ENCODE results near the gene SULT1B1. TPM values are rescaled to one million over a fixed set of nuclear protein-coding genes. Genes with fewer than 3 reads are reported as not detected.

The SULT1B1 gene
- total RNA-seq, 1 donor from 2014 or later: not detected

- no peaks in the 10 kb centered on the region for H3K4me1 Mint-ChIP-seq (ENCODE audit: unreplicated experiment)
- H3K36me3 Mint-ChIP-seq (ENCODE audit: low read depth, unreplicated experiment): no peaks in the 10 kb centered on the region
- TF ChIP-seq CTCF (IDR thresholded peaks at IDR 0.05; ENCODE audit: unreplicated experiment): no peak
- H3K27ac Mint-ChIP-seq (ENCODE audit: unreplicated experiment): no peak overlapping the region
- H3K4me3 Mint-ChIP-seq (ENCODE audit: unreplicated experiment): no peak overlapping the region
- no peak for DNase-seq (ENCODE audit: low spot score)
- H3K27me3 Mint-ChIP-seq (ENCODE audit: unreplicated experiment): no peaks in the 10 kb centered on the region
- no peaks in the 10 kb centered on the region for H3K9me3 Mint-ChIP-seq (ENCODE audit: unreplicated experiment)
Measured at GRCh38 chr4:69786547-69786946, 26.1 kb upstream of the SULT1B1 start.

GRCh38 chr4:69785211-69785831 lies 24.9 kb upstream of the SULT1B1 start:
- Mint-ChIP-seq H3K27me3 (ENCODE audit: unreplicated experiment) (peaks cover 1% of the 10 kb centered on the region), H3K4me3 (ENCODE audit: unreplicated experiment) (no peak overlapping the region), H3K9me3 (ENCODE audit: unreplicated experiment) (no peaks in the 10 kb centered on the region), H3K4me1 (ENCODE audit: unreplicated experiment) (no peaks in the 10 kb centered on the region), H3K36me3 (ENCODE audit: low read depth, unreplicated experiment) (no peaks in the 10 kb centered on the region), H3K27ac (ENCODE audit: unreplicated experiment) (no peak overlapping the region)
- DNase-seq (ENCODE audit: low spot score): no peak
- TF ChIP-seq CTCF (IDR thresholded peaks at IDR 0.05; ENCODE audit: unreplicated experiment): no peak

GRCh38 chr4:69782651-69783310 lies 22.4 kb upstream of the SULT1B1 start:
- no peak overlapping the region for H3K27ac Mint-ChIP-seq (ENCODE audit: unreplicated experiment)
- no peak for DNase-seq (ENCODE audit: low spot score)
- no peaks in the 10 kb centered on the region for H3K4me1 Mint-ChIP-seq (ENCODE audit: unreplicated experiment)
- H3K27me3 Mint-ChIP-seq (ENCODE audit: unreplicated experiment): peaks cover 1% of the 10 kb centered on the region
- no peaks in the 10 kb centered on the region for H3K36me3 Mint-ChIP-seq (ENCODE audit: low read depth, unreplicated experiment)
- H3K4me3 Mint-ChIP-seq (ENCODE audit: unreplicated experiment): no peak overlapping the region
- TF ChIP-seq CTCF (IDR thresholded peaks at IDR 0.05; ENCODE audit: unreplicated experiment): no peak
- H3K9me3 Mint-ChIP-seq (ENCODE audit: unreplicated experiment): no peaks in the 10 kb centered on the region

GRCh38 chr4:69781458-69782418 lies 21.3 kb upstream of the SULT1B1 start:
- no peak overlapping the region for H3K4me3 Mint-ChIP-seq (ENCODE audit: unreplicated experiment)
- no peaks in the 10 kb centered on the region for H3K9me3 Mint-ChIP-seq (ENCODE audit: unreplicated experiment)
- H3K27ac Mint-ChIP-seq (ENCODE audit: unreplicated experiment): no peak overlapping the region
- peaks cover 1% of the 10 kb centered on the region for H3K27me3 Mint-ChIP-seq (ENCODE audit: unreplicated experiment)
- no peaks in the 10 kb centered on the region for H3K4me1 Mint-ChIP-seq (ENCODE audit: unreplicated experiment)
- no peak for TF ChIP-seq CTCF (IDR thresholded peaks at IDR 0.05; ENCODE audit: unreplicated experiment)
- H3K36me3 Mint-ChIP-seq (ENCODE audit: low read depth, unreplicated experiment): no peaks in the 10 kb centered on the region
- no peak for DNase-seq (ENCODE audit: low spot score)

Data from endothelial cell (in vitro differentiated cells).